Measurements from ENCODE around the gene ARHGEF4.

DNA sequence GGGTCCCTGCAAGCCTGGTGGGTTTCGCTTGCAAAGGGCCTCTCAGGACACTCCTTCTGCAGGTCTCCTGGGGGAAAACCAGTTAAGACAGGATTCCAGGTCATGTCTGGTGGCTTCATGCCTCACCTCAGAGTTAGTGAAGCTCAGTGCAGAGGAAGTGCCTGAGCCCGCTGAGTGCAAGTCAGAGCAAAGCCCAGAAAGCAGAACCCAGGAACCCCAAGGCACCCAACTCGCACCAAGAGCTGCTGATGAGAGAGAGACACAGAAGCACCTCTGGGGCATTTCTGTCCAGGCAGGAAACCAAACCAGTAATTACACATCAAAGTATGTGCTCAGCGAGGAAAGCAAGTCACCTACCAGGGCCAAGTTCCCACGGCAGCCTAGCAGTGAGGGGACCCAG, 78.4 kb downstream of the ARHGEF4 start:
- TF ChIP-seq POLR2A (IDR thresholded peaks at IDR 0.05) (no peak), POLR2AphosphoS5 (IDR thresholded peaks at IDR 0.05) (no peak)
- TF ChIP-seq, protein P1, sequence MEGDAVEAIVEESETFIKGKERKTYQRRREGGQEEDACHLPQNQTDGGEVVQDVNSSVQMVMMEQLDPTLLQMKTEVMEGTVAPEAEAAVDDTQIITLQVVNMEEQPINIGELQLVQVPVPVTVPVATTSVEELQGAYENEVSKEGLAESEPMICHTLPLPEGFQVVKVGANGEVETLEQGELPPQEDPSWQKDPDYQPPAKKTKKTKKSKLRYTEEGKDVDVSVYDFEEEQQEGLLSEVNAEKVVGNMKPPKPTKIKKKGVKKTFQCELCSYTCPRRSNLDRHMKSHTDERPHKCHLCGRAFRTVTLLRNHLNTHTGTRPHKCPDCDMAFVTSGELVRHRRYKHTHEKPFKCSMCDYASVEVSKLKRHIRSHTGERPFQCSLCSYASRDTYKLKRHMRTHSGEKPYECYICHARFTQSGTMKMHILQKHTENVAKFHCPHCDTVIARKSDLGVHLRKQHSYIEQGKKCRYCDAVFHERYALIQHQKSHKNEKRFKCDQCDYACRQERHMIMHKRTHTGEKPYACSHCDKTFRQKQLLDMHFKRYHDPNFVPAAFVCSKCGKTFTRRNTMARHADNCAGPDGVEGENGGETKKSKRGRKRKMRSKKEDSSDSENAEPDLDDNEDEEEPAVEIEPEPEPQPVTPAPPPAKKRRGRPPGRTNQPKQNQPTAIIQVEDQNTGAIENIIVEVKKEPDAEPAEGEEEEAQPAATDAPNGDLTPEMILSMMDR (IDR thresholded peaks at IDR 0.05 in 8 of 11, conservative IDR thresholded peaks at IDR 0.05 in 3 of 11), result no peak

All from spleen (tissue), 7 donors.